Measurements from ENCODE around the gene PMEPA1. TPM values are rescaled to one million over a fixed set of nuclear protein-coding genes. Genes with fewer than 3 reads are reported as not detected.
A peak's percentile ranks its signal among the peaks of the same experiment; 100 is the strongest.

The PMEPA1 gene
- total RNA-seq, 2 donors from 2014 or later = 28.3 to 60.3 TPM

DNA sequence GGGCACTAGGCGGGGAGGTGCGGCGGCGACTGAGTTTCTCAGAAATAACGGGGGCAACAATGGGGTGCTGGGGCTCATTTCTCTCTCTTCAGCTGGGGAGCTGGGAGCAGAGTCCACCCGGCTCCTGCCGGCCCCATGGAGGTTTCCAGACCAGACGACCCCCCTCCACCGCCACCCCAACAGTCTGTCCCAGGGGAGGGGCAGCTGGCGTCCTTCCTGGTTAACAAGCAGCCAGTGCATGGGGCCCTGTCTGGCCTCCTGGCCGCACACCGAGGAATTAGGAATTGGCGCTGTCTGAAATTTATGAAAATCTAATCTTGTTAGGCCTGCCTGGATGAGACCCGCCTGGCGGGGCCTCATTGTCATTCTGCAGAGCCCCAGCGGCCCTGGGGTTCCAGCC lies 42.4 kb downstream of the PMEPA1 start:
- DNase-seq (peak; percentile 7), ATAC-seq (no peak)
- intact Hi-C loops (cut with DNase I) = no loop called here

DNA sequence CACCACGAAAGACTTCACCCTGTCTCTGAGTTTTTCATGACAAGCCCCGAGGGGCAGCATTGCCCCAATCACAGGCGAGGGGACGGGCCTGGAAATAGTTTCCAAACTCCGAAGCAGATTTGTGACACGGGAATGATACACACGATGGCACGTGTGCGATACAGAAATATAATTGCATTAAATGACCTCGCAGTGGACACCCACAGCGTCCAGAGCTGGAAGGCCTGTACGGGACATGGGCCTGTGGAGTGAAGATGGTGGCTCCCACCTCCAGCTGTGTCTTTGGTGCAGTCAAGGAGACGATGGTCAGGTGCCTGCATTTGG lies 43.0 kb downstream of the PMEPA1 start:
- intact Hi-C loops (cut with DNase I) = no loop called here
- ATAC-seq (no peak), DNase-seq (peak; percentile 9)

DNA sequence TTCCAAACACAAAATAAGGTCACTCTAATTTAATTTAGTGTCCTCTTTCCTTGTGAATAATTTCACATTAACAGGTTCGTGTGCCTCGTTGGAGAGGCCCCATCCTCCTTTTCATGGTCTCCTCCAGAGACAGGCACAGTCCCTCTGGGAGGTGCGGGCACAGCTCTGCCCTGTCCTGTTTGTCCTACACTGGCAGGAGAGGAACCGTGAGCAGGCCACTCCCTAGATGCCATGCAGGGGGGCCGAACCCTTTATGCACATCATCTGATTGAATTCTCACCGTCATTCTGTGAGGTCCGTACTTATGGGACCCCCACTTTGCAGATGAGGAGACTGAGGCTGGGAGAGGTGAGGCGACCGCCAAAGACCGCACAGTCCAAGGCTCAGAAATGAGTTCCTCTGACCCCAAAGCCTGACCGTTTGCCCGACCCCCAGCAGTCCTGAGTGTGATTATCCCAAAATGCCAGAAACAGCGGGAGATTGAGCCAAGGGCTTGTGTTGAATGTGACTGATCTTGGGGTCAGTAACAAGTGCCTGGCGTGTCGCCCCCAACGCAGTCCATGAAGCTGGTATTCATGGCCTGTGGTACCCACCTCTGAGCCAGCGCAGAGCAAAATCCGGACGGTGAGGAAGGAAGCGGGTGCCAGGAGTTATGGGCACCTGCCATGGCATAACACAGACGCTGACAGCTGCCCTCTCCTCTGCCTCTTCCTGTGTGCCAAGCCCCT lies 43.5 kb downstream of the PMEPA1 start:
- DNase-seq (peak; percentile 7), ATAC-seq (no peak)
- intact Hi-C loops (cut with DNase I) = no loop called here

DNA sequence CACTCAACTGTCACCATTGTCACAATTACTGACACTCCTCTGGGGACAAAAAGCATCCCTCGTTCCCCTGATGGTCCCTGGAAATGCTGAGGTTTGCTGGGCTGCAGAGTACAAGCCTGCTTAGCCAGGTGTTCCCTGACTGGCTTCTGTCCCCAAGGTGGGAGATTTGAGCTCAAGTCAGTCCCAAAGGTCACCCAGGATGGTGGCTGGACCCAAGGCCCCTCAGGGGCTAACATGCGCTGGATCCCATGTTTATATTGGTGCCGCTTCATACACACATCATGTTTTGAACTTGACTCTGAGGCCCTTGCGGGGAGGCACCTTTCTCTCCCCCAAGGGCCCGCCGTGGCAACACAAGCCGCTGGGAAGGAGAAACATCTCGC lies 44.2 kb downstream of the PMEPA1 start:
- ATAC-seq = no peak
- DNase-seq = no peak
- intact Hi-C loops (cut with DNase I) = no loop called here

DNA sequence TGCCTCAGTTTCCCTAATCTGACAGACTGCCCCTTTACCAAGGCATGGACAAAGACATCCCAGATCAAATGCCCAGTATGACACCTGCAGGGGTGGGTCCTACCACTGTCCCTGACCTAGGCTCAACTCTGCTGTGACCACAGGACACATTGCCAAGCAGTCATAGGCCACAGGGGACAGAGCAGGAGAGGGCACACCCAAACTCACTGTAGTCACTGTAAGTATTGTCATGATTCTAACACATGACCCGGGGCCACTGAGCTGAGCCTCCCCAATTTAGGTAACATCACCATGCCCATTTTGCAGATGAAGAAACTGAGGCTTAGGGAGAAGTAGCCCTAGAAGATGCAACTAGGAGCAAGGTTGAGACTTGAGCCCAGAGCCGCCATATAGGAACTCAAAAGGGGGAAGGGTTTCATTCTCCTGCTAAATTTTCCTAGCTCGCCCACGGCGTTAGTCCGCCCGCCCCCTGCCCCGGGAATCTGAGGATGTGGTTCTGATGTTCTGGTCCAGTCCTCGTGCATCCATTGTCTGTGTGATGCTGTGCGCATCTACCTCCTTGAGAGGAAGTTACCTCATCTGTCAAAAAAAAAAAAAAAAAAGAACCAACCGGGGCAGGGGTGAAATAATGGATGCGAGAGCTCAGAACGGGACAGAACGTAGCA lies 44.8 kb downstream of the PMEPA1 start:
- intact Hi-C loops (cut with DNase I) = no loop called here
- ATAC-seq (no peak), DNase-seq (no peak)

DNA sequence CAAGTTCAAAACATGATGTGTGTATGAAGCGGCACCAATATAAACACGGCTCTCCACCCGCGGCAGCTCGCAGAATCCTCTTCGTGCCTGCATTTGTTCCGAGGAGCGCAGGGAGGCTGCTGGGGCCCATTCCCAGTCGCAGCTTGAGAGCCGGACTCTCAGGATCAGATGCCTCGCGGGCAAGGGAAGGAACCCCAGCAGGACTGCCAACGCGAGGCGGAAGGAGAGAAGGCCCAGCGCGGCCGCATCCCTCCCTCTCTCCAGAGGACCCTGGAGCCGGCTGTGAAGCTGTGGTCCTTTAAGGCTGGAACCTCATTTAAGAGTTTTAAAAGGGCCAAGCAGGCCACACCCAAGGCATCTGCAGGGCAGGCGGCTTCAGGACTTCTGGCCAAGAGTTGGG lies 45.3 kb downstream of the PMEPA1 start:
- intact Hi-C loops (cut with DNase I) = no loop called here
- DNase-seq (peak; percentile 21), ATAC-seq (no peak)

DNA sequence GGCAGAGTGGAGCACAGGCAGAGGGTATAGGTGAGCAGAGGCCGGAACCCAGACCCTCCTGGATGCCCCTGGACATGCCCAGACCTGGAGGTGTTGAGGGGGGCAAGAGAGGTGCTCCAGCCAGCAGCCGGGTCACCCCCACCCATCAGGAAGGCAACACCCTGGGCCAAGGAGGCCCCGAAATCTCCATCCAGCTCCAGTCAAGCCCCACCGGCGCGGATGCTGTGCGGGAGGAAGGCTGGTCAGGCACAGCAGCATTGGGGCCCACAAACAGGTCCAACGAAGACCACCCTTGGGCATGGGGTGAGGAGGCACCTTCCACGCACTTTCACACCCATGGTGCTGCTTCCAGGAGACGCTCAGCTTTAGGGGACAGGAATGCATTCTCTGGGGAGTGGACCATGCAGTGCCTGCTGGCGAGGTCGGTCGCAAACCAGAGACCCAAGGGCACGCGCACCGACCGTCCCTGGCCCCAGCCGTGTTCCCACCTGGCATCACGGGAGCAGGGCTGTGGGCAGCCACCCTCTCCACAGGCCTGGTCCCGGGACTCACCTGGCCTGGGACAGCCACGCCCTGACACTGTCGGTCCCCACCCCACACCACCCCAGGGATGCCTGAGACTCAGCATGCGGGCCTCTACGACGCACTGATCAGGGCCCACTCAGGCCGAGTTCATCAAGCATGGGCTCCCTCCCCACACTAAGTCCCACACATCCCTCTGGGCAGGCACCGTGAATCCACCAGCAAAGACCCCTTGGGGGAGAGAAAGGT lies 45.9 kb downstream of the PMEPA1 start:
- intact Hi-C loops (cut with DNase I) = no loop called here
- ATAC-seq (no peak), DNase-seq (peak; percentile 13)

DNA sequence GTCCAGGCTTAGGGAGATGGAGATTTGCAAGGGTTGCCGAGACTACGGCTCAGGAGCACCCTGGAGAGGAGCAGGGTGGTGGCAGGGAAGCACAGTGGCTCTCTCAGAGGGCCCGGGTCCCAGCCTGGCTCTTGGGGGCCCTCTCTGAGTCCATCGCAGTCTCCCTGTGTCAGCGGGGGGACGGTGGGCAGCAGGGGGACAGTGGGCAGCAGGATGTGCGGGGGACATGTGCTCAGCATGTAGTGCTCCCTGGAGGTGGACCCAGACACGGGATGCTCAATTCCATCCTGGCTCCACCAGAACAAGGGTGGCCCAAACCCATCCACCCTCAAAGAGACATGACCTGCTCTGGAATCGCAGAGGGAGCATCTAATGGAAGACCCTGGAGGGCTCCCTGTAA lies 46.6 kb downstream of the PMEPA1 start:
- intact Hi-C loops (cut with DNase I) = no loop called here
- DNase-seq = peak; percentile 7
- no peak for ATAC-seq

DNA sequence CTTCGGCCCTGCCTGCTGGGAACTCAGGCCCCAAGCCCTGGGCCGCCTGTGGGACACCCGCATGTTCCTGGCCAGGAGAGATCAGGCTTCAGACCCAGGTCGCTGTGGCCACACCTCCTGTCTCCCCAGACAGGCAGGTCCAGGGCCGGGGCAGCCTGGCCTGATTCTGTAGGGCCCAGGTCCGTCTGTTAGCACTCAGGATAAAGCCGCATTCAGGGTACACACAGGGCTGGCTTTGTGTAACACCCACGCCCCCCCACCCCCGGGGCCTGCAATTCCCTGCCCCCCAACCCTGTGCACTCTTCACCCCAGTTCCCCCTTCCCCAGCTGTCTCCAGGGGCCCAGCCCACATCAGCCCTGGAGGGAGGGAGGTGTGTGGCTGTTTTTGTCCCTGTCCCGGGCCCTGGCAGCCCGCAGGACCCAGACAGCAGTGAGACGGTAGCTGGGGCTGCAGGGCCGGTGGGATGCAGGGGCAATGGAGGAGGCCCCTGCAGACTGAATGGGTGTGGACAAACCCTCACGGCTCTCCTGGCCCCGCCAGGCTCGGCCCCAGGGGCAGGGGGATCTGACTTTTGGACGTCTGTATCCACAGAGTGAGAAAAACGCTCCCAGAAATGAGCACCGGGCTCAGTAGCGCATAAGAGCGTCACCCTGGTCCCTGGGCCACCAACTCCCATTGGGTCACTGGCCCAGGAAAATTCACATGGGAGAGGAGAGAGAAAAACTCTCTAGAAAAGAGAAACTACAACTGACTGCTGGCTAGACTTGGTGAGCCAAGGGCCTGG lies 47.2 kb downstream of the PMEPA1 start:
- peak; percentile 17 for DNase-seq
- intact Hi-C loops (cut with DNase I) = no loop called here
- no peak for ATAC-seq

DNA sequence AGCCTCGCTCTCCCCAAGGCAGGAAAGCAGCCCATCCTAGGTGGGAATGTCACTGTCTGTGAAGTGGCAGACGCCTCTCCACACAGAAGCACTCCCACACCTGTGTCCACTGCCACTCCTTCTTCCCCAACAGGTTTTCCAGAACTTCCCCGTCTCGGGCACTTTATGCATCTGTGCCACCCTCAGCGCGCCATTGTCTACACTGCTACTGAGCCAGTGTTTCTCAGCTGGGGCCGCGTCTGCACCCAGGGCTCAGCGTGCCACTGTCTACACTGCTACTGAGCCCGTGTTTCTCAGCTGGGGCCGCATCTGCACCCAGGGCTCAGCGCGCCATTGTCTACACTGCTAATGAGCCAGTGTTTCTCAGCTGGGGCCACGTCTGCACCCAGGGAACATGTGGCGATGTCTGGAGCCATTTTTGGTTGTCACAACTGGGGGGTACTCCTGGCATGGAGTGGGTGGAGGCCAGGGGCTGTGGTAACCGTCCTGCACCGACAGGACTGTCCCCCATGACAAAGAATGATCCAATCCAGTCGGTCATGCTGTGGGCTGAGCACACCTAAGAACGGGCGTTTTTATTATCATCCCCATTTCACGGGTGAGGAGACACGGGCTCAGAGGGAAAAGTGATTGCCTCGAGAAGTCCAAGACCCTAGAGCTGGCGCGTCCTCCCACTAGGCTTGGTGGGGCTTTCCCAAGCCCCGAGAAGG lies 47.9 kb downstream of the PMEPA1 start:
- DNase-seq (peak; percentile 13), ATAC-seq (no peak)
- intact Hi-C loops (cut with DNase I) = no loop called here

DNA sequence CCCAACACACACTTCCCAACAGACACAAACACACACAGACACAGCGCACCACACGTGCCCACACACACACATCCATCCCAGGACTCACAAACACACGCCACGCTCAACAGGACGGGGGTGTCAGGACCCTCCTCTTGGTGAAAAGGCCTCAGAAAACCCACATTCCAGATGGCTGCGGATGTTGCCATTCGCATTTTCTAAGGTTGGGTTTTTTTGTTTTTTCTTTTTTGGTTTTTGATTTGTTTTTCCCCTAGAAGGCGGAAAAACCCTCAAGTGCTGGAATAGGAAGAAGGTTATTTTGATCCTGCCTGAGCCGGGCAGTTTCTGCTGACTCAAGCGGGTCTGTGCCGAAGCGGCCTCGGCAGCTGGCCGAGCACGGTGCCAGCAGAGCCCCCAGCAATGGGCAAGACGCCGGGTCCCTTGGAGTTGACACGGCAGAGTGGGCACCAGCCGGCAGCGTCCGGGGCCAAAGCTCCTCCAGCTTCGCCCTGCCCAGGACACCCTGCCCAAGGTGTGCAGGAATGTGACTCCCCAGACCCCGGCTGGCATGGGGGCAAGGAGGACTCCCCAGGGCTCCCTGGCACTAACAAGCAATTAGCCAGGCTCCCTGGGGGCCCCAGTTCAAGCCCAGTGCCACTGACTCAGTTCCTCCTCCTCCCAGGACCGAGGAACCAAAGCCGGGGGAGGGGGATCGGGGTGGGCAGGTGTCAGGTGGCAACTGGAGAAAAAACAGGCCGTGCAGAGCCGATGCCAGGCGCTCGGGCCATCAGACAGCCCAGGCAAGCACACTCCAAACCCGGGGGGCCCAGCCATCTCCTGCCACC lies 48.7 kb downstream of the PMEPA1 start:
- peak; percentile 25 for DNase-seq
- no peak for ATAC-seq

DNA sequence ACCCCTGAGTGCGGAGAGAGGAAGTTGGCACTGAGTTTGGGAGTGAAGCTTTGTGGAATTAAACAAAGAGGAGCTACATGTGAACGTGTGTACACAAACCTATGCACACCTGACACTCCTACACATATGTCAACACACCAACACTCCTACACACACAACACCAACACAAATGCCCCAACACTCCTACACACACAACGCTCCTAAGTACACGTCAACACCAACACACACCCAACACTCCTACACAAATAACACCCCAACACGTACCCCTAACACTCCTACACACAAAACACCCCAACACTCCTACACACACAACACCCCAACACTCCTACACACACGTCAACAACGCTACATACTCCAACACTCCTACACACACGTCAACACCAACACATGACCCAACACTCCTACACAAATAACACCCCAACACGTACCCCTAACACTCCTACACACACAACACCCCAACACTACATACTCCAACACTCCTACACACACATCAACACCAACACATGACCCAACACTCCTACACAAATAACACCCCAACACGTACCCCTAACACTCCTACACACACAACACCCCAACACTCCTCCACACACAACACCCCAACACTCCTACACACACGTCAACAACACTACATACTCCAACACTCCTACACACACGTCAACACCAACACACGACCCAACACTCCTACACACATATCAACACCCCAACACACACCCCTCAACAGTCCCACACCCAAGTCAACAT lies 49.5 kb downstream of the PMEPA1 start:
- ATAC-seq (no peak), DNase-seq (peak; percentile 5)
- intact Hi-C loops (cut with DNase I) = no loop called here

More for the DNA sequence above, 48.7 kb downstream of the PMEPA1 start:
- intact Hi-C loops (cut with DNase I) = no loop called here

DNA sequence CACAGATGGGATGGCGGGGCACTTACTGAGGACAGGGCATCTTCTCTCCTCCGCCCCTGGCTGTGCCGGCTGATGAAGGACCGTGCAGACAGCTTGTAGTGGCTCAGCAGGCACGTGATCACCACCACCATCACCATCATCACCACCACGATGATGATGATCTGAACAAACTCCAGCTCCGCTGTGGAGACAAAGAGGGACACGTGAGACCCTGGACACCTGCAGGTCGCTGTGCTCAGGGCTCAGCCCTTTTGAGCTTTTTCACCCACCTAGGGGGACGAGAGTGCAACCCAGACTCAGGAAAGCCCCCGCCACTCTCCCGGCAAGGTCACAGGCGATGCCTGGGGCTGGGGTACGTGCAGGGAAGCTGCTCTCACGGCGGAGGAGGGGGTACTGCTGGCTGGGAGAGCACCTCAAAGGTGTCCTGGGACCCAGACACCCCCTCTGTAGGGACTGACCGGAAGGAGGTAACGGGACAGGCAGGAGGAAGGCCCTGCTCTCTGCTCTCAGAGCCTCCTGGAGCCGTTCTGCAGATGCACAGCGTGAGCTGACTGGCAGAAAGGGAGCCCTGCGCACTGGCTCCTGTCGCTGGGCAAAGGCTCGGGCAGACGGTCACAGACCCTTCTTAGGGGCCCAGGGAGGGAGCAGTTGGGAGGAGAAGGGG lies 50.2 kb downstream of the PMEPA1 start:
- DNase-seq (peak; percentile 10), ATAC-seq (no peak)

DNA sequence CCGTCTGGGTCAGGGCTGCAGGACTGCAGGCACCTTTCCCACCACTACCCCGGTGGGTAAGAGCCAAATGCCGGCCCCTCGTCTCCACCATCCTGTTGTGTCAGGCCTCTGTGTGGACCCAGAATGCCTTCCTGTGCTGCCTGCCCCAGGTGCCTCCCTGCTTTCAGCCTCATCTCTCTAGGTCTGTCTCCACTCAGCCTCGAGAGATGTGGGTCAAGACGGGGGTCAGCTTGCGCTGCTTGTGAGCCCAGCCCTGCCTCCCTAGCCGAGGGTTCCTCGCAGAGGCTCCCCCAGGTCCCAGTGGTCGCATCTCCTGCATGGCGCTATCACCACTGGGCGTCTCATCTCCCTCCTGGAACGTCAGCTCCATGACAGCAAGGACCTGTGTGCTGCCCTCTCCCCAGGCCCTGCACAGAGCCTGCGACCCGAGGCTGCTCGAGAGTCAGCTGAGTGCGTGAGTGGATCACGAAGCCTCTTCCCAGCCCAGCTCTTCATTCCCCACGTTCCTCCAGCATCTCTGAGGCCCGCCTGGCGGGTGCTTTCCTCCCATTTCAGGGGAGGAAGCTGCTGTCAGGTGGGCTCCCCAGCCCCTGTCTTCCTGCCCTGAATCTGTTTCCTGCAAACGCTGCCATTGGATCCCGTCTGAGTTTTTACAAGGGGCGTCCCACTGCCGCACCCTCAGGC lies 50.8 kb downstream of the PMEPA1 start:
- intact Hi-C loops (cut with DNase I) = loop anchor here in 1 of 2 donors (5.0 kb wide), 1 partner anchor 48 kb away; no protein-coding TSS in a partner anchor
- no peak for DNase-seq
- no peak for ATAC-seq

More for the DNA sequence above, 50.2 kb downstream of the PMEPA1 start:
- intact Hi-C loops (cut with DNase I) = loop anchor here in 1 of 2 donors (5.0 kb wide), 1 partner anchor 48 kb away; no protein-coding TSS in a partner anchor

DNA sequence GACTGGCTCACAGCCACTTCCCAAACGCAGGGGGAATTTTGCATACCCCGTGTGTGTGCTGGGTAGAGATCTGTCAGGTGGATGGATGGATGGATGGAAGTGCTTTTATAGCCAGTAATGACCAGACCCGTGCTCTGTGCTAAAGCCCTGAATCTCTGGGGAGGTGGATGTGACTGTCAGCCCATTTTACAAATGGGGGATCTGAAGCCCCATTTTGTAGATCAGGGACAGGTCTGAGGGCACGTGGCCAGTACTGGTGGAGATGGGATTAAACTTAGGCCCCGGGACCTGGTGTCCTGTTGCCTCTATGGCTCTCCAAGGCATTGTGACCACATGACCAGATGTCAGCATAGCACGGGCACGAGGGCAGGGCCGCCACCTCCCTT lies 51.4 kb downstream of the PMEPA1 start:
- no peak for ATAC-seq
- DNase-seq = no peak
- intact Hi-C loops (cut with DNase I) = loop anchor here in 1 of 2 donors (5.0 kb wide), 1 partner anchor 49 kb away; no protein-coding TSS in a partner anchor
